GM10266 (cell line): Measurements from ENCODE around the gene ATP8A1.

Experiments used
- DNase-seq: peaks from one replicate; pipeline ENCODE4 v3.0.0; 2012; ENCODE audit errors: extremely low spot score
- TF ChIP-seq, protein P1 (sequence below): IDR thresholded peaks from 2 replicates; pipeline ENCODE4 v1.5.1; 2012; ENCODE audit warnings: mild to moderate bottlenecking, low read depth; ENCODE audit not compliant: control insufficient read depth, insufficient read depth; ENCODE audit errors: missing control alignments

ATP8A1 gene

DNA sequence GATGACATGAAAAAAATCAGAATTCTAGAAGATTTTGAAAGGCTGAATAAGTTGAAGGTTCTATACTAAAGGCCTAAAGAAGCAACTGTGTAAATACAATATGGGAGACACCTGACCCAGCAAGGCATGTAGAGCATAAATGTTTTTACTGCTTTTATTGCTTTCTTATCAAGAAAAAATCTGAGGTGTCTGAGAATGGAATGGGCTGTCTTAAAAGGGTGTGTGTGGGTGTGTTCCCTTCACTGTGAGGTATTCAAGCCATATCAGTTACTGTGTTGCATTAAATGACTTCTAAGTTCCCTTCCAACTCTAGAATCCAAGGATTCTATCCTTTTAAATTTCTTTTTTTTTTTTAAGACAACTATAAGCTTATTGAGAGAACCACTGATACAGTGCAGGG is 15.7 kb downstream of the ATP8A1 start:
- TF ChIP-seq, protein P1, sequence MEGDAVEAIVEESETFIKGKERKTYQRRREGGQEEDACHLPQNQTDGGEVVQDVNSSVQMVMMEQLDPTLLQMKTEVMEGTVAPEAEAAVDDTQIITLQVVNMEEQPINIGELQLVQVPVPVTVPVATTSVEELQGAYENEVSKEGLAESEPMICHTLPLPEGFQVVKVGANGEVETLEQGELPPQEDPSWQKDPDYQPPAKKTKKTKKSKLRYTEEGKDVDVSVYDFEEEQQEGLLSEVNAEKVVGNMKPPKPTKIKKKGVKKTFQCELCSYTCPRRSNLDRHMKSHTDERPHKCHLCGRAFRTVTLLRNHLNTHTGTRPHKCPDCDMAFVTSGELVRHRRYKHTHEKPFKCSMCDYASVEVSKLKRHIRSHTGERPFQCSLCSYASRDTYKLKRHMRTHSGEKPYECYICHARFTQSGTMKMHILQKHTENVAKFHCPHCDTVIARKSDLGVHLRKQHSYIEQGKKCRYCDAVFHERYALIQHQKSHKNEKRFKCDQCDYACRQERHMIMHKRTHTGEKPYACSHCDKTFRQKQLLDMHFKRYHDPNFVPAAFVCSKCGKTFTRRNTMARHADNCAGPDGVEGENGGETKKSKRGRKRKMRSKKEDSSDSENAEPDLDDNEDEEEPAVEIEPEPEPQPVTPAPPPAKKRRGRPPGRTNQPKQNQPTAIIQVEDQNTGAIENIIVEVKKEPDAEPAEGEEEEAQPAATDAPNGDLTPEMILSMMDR = no peak
- DNase-seq = no peak

DNA sequence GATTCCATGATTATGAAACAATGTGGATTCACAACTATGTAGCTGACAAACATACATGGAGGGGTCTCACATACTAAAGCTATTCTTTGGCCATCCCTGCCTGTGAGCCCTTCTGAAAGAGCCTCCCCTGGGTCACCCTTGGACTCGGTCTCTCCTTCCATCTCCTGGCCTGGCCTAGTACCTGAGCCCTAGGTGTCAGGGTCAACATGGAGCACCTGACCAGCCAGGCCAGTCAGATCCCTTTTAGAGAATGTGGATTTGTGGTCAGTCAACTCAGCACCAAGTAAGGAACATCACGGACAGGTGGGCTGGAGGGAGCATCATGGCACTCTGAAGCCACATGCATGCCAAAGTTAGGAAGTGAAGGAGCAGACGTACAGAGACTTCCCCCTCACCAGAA is 16.3 kb downstream of the ATP8A1 start:
- TF ChIP-seq, protein P1 = no peak
- no peak for DNase-seq

DNA sequence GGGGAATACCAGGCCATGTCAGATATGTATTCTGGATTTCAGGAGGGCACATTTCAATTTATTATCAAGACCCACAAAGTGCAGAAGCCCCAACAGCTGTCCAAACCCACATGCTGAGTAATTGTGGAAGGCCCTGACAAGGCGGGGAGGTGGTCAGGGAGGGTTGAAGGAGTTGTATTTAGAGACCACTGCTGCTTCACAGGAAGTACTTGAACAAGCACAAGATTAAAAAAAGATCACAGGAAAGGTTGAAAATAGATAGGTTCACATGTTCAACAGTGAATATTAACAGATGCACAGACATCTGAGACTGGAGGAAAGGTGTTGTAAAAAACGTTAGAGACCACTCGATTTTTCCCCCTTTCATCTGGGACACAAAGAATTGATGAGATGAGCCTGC is 17.9 kb downstream of the ATP8A1 start:
- DNase-seq = peak; percentile 74

DNA sequence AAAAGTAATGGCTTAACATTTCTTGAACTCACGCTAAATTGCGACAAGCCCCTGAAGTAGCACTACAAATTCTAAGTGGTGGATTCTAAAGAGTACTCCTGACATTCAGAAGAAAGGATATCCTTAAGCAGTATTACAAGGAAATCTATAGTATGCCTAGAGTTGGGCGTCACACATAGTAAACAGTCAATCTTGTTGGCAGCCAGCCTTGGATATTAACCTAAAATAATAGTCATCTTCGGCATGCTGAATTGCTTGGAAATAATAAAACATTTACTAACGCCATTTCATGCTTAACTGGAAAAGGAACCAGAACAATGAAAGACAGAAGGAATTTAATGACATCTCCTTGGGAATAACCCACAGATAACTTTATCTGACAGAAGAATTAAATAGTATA is 18.6 kb downstream of the ATP8A1 start:
- TF ChIP-seq, protein P1 = no peak
- no peak for DNase-seq

More for the DNA sequence above, 17.9 kb downstream of the ATP8A1 start:
- TF ChIP-seq, protein P1 = no peak

DNA sequence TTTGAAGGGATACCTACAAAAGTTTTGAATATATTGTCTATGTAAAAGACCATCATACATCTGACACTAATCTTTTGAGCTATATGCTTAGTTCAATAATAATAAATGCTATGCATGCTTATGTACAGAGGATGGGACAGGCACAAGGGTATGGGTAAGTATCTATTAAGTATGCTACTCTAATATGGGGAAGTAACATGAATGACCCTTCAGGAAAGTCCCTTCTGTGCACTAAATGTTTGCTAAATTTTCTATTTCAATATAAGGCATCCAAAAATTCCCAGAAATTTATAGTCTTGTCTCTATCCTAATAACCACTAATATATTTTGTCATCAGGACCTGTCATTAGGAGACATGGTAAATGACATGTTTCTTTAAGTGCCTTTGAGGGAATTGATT is 19.0 kb downstream of the ATP8A1 start:
- DNase-seq = peak; percentile 32
- TF ChIP-seq, protein P1 = no peak

DNA sequence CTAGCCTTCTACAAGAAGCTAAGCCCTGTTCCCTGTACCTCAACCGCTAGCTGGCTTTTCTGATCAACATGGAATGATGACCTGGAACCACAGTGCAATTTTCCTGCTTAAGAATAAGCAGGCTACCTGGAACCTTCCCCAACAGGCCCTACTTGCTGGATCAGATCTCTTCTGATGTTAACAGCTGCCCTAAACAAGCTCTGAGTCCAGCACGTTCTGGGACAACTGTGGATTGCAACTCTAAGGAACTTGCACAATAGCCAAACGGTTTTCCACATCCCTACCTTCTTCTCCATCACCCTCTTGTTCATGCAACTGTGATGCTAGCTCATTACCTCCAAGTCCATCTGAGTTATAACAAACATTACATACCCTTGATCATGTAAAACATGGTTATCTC is 19.8 kb downstream of the ATP8A1 start:
- DNase-seq = no peak
- TF ChIP-seq, protein P1 = no peak

DNA sequence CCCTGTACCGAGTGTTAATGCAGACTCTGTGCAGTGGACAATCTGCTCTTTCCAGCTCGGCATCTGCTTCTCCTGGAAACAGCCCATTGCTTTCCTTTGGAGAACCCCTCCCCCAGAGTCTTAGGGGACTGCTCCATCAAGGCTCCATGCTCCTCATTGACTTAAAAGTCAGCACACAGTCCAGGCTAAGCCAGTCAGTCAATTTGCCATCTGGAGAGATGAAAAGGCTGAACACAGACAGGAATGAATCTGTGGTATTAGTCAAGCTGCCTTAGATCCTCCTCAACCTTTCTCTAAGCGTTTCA is 20.3 kb downstream of the ATP8A1 start:
- DNase-seq = no peak
- TF ChIP-seq, protein P1 = no peak
